Measurements from ENCODE around the gene ALPG. TPM values are rescaled to one million over a fixed set of nuclear protein-coding genes. Genes with fewer than 3 reads are reported as not detected.
"Not testable (repeated sequence)": the region's sequence is repeated elsewhere in the genome, so short reads cannot be mapped to it uniquely, and the experiment has no call there.

The ALPG gene
- polyA plus RNA-seq, 1 donor, result not detected

- not testable (repeated sequence) for DNase-seq
Observed at GRCh38 chr2:232440220-232441018, 33.8 kb downstream of the ALPG start.

GRCh38 chr2:232441147-232441651 lies 34.6 kb downstream of the ALPG start:
- no peak for DNase-seq

- not testable (repeated sequence) for DNase-seq
Observed at GRCh38 chr2:232441922-232442321, 35.3 kb downstream of the ALPG start.

GRCh38 chr2:232442431-232442830 lies 35.8 kb downstream of the ALPG start:
- DNase-seq, result not testable (repeated sequence)

GRCh38 chr2:232443047-232443446 lies 36.4 kb downstream of the ALPG start:
- not testable (repeated sequence) for DNase-seq

GRCh38 chr2:232443669-232444408 lies 37.2 kb downstream of the ALPG start:
- not testable (repeated sequence) for DNase-seq

- no peak for DNase-seq
Observed at GRCh38 chr2:232444409-232445148, 37.9 kb downstream of the ALPG start.

- DNase-seq, result not testable (repeated sequence)
Observed at GRCh38 chr2:232445149-232445885, 38.7 kb downstream of the ALPG start.

- DNase-seq, result not testable (repeated sequence)
Observed at GRCh38 chr2:232446266-232446777, 39.7 kb downstream of the ALPG start.

- no peak for DNase-seq
Observed at GRCh38 chr2:232447091-232447620, 40.5 kb downstream of the ALPG start.

GRCh38 chr2:232447638-232448303 lies 41.1 kb downstream of the ALPG start:
- DNase-seq, result no peak

GRCh38 chr2:232448304-232448690 lies 41.7 kb downstream of the ALPG start:
- no peak for DNase-seq

GRCh38 chr2:232449964-232450363 lies 43.3 kb downstream of the ALPG start:
- DNase-seq, result no peak

GRCh38 chr2:232451645-232452044 lies 45.0 kb downstream of the ALPG start:
- not testable (repeated sequence) for DNase-seq

- no peak for DNase-seq
Observed at GRCh38 chr2:232454630-232455029, 48.0 kb downstream of the ALPG start.

GRCh38 chr2:232455426-232456255 lies 49.0 kb downstream of the ALPG start, which contains the start of gene ALPI:
Gene ALPI, plus strand, starts transcription at chr2:232456153. Its CDS starts 47 bp downstream, at chr2:232456200.
- no peak for DNase-seq

- DNase-seq, result no peak
Observed at GRCh38 chr2:232456296-232457120, 49.9 kb downstream of the ALPG start.
